AG04450 (cell line): ENCODE results near the gene SLC35F4. TPM values are rescaled to one million over a fixed set of nuclear protein-coding genes. Genes with fewer than 3 reads are reported as not detected.
A peak's percentile ranks its signal among the peaks of the same experiment; 100 is the strongest.

Experiments used
- CTCF ChIA-PET: fragments of 300-600, 350-600 bp; formaldehyde crosslinking; extraction: SDS; loops from one replicate; lab custom pipeline; 2022; ENCODE audit warnings: antibody characterized with exemption, inconsistent platforms; lab: Charles Lee
- POLR2A ChIA-PET: fragments of 350-600 bp; formaldehyde crosslinking; extraction: SDS; loops from one replicate; lab custom pipeline; 2021; ENCODE audit warnings: antibody characterized with exemption, inconsistent platforms; lab: Yijun Ruan, JAX
- DNase-seq: peaks from one replicate; pipeline ENCODE4 v3.0.0-alpha.2; 2011; ENCODE audit warnings: low read depth, low spot score
- H3K27ac ChIP-seq: one replicate; pipeline ENCODE4 v1.5.1; 2012; ENCODE audit warnings: low read depth, low read length, control low read depth
- H3K27me3 ChIP-seq: one replicate; pipeline ENCODE4 v1.6.0; 2012; ENCODE audit warnings: low read length; ENCODE audit not compliant: control insufficient read depth, insufficient read depth
- H3K4me3 ChIP-seq: 2 replicates; pipeline ENCODE4 v1.5.1; 2011; ENCODE audit warnings: mild to moderate bottlenecking, low read depth, low read length, control low read depth
- H3K9me3 ChIP-seq: 2 replicates; pipeline ENCODE4 v1.5.1; 2012; ENCODE audit warnings: low read length; ENCODE audit not compliant: control insufficient read depth, insufficient read depth
- polyA plus RNA-seq: library from polyadenylated mRNA; depleted of rRNA; stranded (reverse); fragments of >200 nt; gene quantifications from 2 replicates; pipeline ENCODE4 v1.2.3, GENCODE V29; 2011
- TF ChIP-seq, protein P1 (sequence below): IDR thresholded peaks from 2 replicates; pipeline ENCODE4 v1.5.1; 2011; ENCODE audit warnings: low read depth, low read length, control low read depth, inconsistent platforms

SLC35F4 gene
- polyA plus RNA-seq, 1 experiment: not detected

DNA sequence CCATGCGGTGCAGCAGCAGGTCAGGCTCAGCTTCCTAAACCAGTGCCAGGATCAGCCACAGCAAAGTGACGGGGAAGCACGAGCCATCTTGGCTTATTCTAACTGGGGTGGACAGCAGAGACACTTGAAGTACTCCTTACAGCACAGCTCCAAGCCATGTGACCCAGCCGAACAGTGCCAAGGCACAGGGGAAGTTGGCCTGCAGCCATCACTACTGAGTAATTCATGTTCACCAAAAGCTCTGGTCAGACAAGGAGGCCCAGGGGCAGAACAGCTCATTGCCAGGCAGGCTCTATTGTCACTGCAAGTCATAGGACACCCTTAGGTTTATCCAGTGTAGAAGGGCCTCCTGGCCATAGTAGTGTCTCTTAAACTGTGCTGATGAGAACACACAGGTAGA, 23.4 kb upstream of the SLC35F4 start:
- Histone ChIP-seq H3K4me3 (no peak overlapping the region), H3K27ac (no peak overlapping the region), H3K27me3 (no peaks in the 10 kb centered on the region), H3K9me3 (no peaks in the 10 kb centered on the region)
- DNase-seq: no peak
- TF ChIP-seq, protein P1, sequence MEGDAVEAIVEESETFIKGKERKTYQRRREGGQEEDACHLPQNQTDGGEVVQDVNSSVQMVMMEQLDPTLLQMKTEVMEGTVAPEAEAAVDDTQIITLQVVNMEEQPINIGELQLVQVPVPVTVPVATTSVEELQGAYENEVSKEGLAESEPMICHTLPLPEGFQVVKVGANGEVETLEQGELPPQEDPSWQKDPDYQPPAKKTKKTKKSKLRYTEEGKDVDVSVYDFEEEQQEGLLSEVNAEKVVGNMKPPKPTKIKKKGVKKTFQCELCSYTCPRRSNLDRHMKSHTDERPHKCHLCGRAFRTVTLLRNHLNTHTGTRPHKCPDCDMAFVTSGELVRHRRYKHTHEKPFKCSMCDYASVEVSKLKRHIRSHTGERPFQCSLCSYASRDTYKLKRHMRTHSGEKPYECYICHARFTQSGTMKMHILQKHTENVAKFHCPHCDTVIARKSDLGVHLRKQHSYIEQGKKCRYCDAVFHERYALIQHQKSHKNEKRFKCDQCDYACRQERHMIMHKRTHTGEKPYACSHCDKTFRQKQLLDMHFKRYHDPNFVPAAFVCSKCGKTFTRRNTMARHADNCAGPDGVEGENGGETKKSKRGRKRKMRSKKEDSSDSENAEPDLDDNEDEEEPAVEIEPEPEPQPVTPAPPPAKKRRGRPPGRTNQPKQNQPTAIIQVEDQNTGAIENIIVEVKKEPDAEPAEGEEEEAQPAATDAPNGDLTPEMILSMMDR: no peak
- CTCF ChIA-PET: no interaction called here
- POLR2A ChIA-PET: no interaction called here

DNA sequence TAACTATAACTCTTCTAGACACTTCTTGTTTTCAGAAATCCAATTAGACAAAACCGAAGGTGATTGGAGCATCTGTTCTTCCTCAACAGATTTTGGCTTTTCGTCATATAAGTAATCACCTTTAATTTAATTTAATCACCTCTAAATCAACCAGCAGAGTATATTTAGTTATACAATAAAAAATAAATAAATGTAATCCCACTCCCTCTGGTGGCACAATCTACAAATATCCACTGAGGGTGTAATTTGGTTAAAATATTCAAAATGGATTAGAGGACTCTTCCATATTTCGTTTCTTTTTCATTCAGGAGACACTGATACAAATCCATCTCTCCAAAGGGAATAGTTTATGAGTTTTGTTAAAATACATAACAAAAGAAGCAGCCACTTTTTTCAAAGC, 18.3 kb upstream of the SLC35F4 start:
- no peak overlapping the region for H3K4me3 ChIP-seq
- POLR2A ChIA-PET: no interaction called here
- no peak for DNase-seq
- TF ChIP-seq, protein P1: peak; percentile 22; the same call in 1 of the 2 replicates
- H3K9me3 ChIP-seq: no peaks in the 10 kb centered on the region
- no peaks in the 10 kb centered on the region for H3K27me3 ChIP-seq
- no peak overlapping the region for H3K27ac ChIP-seq
- CTCF ChIA-PET: interaction anchor here (1.5 to 3.7 kb wide), 2 partner anchors 13 to 192 kb away, joined by 5 to 15 read pairs; no protein-coding TSS in a partner anchor

DNA sequence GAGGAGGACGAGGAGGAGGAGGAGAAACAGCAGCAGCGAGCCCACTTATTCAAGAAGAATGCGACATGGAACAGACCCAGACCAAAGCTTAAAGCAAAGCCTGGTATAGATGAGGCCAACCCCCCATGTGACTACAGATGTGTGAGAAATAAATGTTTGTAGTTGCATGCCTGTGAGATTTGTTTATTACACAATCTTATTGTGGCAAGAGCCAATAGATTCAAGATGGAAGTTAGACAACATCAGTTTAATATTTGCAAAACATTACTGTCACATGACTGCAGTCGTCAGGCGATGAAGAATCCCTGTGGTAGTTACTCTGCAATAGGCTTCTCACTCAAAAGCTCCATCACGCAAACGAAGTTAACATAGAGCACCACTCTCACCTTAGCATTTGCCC, 17.2 kb upstream of the SLC35F4 start:
- TF ChIP-seq, protein P1: no peak
- Histone ChIP-seq H3K27me3 (no peaks in the 10 kb centered on the region), H3K9me3 (no peaks in the 10 kb centered on the region), H3K4me3 (no peak overlapping the region), H3K27ac (no peak overlapping the region)
- no peak for DNase-seq
- POLR2A ChIA-PET: interaction anchor here (0.6 kb wide), 1 partner anchor 55 kb away, joined by 4 read pairs; no protein-coding TSS in a partner anchor
- CTCF ChIA-PET: interaction anchor here (0.6 to 1.5 kb wide), 2 partner anchors 9 to 190 kb away, joined by 4 to 5 read pairs; no protein-coding TSS in a partner anchor

DNA sequence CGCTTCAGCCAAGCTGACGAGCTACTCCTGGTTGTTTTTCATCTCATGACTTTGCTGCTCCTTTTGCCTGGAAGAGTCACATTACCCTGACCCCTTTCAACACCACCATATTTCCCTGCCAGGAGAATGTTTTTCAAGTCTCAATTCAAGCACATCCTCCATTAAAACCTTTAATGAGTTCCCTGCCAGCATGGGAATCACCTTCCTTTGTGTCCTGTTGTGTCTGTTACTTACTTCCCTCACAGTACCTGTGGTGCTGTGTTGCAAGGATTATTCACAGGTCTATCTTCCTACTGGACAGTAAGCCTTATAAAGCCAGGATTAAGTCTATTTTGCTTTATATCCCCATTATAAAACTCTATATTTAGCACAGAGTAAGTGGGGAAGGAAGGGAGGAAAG, 13.6 kb upstream of the SLC35F4 start:
- CTCF ChIA-PET: no interaction called here
- Histone ChIP-seq H3K4me3 (no peak overlapping the region), H3K27ac (no peak overlapping the region), H3K27me3 (no peaks in the 10 kb centered on the region), H3K9me3 (no peaks in the 10 kb centered on the region)
- no peak for DNase-seq
- POLR2A ChIA-PET: no interaction called here
- TF ChIP-seq, protein P1: no peak

DNA sequence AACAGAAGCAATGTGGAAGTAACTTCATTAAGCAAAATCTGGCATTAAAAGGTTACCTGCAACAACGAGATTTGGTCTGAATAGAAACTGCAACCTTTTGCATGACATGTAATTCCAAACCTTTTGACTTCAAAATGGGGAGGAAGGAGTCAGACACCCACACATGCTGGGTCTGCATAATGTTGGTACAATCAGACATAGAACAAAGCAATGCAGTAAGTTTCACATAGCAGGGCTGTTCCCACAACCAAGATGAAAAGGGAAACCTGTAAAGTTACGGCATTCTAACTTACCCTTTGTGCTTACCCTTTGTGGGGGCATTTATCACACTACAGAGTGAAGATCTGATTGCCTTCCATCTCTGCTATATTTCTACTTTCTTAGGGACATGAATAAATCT, 10.1 kb upstream of the SLC35F4 start:
- Histone ChIP-seq H3K9me3 (no peaks in the 10 kb centered on the region), H3K27me3 (no peaks in the 10 kb centered on the region), H3K27ac (no peak overlapping the region), H3K4me3 (no peak overlapping the region)
- TF ChIP-seq, protein P1: no peak
- ChIA-PET CTCF (no interaction called here), POLR2A (no interaction called here)
- no peak for DNase-seq
